Spleen (tissue), 7 donors: Measurements from ENCODE around the gene MAD2L2.

Experiments
- CTCF ChIP-seq, 11 experiments: fragments of 200-600 bp in 7 of 11; fragments of 450-650 bp in 4 of 11; sonication (generic) in 4 of 11; IDR thresholded peaks in 8 of 11; conservative IDR thresholded peaks in 3 of 11; 1 replicate in 7 of 11; 2 replicates in 4 of 11; pipeline versions ENCODE4 v1.4.0 to v1.8.0; 2016 to 2021; ENCODE audit warnings: antibody characterized with exemption in 11 of 11, inconsistent platforms in 4 of 11, mild to moderate bottlenecking in 1 of 11
- POLR2AphosphoS5 ChIP-seq, 3 donors: sonication (generic); formaldehyde crosslinking; IDR thresholded peaks; one replicate each; pipeline ENCODE4 v1.5.1; 2017; ENCODE audit warnings: antibody characterized with exemption in 3 of 3
- donor health status: DM: no; HTN: no; CAD: no; lungs with moderate emphysema.
- donor health status: DM: no; HTN: no; CAD: no.
- donor health status: DM: no; HTN: no; CAD: no.

- TF ChIP-seq CTCF (IDR thresholded peaks at IDR 0.05 in 8 of 11, conservative IDR thresholded peaks at IDR 0.05 in 3 of 11) (no peak), POLR2AphosphoS5 (IDR thresholded peaks at IDR 0.05) (no peak)
These were observed 12.2 kb upstream of the MAD2L2 start for GRCh38 chr1:11693024-11693590.
